ENCODE measurements around the gene KLHL13. TPM values are rescaled to one million over a fixed set of nuclear protein-coding genes. Genes with fewer than 3 reads are reported as not detected.

Gene KLHL13
- total RNA-seq, 1 experiment from 2014 or later: 5.3 TPM

DNA sequence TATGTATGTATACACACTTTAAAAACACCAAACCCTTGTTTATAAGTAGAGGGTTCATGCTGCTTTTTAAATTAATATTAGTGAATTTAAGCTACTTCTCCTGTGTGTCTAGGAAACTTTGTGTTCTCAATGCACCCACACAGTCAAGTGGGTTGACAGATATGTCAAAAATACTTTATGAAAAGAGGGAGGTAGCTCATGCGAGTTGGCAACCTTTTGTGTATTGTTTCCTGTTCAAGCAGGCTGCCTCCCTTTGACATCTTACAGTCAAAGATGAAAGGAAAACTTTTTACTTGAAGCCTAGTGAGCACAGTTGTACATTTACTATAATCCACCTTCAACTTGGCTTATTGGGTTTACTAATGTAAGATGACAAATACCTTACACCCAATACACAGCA is 218.4 kb downstream of the KLHL13 start:
- no peak for DNase-seq (ENCODE audit: extremely low read depth, low read depth)

DNA sequence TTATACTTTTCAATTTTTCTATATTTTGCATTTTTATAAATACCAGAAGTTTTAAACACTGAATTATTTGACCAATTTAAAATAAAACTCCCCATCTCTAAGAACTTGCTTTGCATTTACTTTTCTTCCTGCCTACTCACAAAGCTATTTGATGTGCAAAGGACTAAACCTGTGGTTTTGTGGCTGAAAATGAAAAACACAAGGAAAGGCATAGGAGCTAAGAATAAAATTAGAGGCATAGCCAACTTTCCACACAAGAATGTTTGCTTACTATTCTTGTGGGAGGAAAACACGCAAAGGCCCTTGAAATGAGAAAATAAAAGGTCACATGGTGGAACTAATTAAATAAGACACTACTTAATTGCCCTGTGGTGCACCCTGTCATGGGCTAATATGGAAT is 221.2 kb downstream of the KLHL13 start:
- no peak for DNase-seq (ENCODE audit: extremely low read depth, low read depth)

DNA sequence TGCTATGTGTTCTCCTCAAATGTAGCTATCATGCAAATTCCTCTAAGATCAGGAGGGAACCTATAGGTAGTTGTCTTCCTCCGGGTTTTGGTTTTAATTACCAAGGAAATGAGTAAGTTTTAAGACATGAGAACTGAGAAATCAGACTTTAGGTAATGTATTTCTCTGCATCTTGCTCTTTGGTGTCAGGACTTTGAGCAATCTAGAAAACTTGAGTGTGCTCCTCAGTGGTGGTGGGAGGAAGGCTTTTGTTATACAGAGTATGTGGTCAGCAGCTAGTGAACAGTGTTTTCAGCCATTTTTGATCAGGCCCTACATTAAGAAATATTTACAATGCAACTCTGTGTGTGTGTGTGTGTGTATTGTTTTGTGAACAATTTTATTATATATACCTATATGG is 224.1 kb downstream of the KLHL13 start:
- DNase-seq (ENCODE audit: extremely low read depth, low read depth): no peak

DNA sequence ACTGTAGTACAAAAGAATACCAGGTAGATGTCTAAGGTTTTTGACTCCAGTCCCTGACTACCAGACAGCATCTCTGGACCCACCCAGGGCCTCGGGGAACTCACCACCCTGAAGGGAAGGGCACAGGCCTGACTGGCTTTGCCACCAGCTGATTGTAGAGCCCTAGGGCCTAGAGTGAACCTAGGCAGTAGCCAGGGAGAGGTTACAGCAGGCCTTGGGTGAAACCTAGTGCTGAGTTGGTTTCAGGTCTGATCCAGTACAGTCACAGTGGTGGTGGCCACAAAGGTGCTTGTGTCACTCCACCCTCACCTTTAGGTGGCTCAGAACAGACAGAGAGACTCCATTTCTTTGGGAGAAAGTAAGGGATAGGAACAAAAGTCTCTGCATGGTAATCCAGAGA is 244.8 kb downstream of the KLHL13 start:
- DNase-seq (ENCODE audit: extremely low read depth, low read depth): no peak

DNA sequence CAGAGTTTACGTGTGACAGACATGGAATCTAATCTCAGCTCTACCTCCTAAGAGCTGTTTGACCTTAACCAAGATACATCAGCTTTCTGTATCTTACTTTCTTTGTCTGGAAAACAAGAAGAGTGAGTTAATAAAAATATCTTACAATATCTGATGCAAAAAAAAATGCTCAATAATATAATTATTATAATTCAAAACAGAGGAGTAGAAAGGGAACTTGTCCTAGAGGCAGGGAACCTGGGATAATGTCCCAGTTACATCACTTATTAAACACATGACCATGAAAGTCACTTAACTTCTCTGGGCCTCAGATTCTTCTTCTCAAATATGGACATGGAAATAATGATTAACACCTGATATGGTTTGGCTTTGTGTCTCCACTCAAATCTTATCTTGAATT is 256.1 kb downstream of the KLHL13 start:
- no peak for DNase-seq (ENCODE audit: extremely low read depth, low read depth)

DNA sequence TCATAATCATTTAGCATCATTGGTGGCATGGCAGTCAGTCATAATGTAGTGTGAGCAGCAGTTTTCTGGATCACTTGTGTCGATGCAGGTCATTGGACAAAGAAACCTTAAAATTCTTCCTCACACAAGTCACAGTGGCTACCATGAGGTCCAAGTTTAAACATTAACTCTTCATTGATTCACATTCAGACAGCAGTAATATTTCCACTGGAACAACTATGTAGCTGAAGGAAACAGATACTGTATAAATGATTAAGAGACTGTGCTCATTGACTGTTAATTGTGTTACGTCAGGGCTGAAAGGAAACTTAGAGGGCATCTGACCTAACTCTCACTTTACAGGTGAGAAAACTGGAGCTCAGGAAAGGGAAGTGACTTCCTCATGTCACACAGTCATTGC is 261.8 kb downstream of the KLHL13 start:
- no peak for DNase-seq (ENCODE audit: extremely low read depth, low read depth)

DNA sequence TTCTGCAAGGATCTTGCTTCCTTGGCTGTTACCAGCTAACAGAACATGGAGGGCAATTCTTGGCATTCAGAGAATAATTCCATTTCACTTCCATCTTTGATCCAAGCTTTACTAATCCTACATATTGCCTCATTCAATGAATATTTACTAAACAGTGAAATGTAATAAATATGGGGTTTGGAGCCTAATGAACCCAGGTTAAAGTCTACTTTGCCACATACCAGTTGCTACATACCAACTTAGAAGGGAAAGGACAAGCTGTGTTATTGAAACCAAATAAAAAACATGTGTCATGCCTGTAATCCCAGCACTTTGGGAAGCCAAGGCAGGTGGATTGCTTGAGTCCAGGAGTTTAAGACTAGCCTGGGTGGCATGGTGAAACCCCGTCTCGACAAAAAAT is 265.6 kb downstream of the KLHL13 start:
- no peak for DNase-seq (ENCODE audit: extremely low read depth, low read depth)

Small RNA genes lying within 50 kb of the gene (small RNA-seq; reads per million reads assigned to genes)
- gene RF00019: 0 reads per million in 2 experiments
- gene TUBB4BP3: 0 reads per million in 2 experiments

Other genes starting within 250 kb of the KLHL13 start
- gene WDR44, start 229.3 kb upstream of the KLHL13 start, total RNA-seq (2014; rRNA removed; shearing (Covaris generic)): 18.0 and 21.7 TPM in 2 replicates

All from NCI-H460 (cell line).